PC-9 (cell line): Measurements from ENCODE around the gene OR4D9. TPM values are rescaled to one million over a fixed set of nuclear protein-coding genes. Genes with fewer than 3 reads are reported as not detected.

Experiments used
- BruUV-seq: library from RNA; stranded (reverse); fragments of 400-500 nt; replicated peaks from 2 replicates; lab custom pipeline; 2021; lab: Mats Ljungman, UMichigan
- CTCF ChIA-PET: fragments of 300-600 bp; sonication (Branson Sonifier 250); formaldehyde crosslinking; loops from one replicate; lab custom pipeline; 2022; ENCODE audit warnings: antibody characterized with exemption; lab: Charles Lee
- POLR2A ChIA-PET: fragments of 300-600 bp; sonication (Branson Sonifier 250); formaldehyde crosslinking; loops from one replicate; lab custom pipeline; 2022; ENCODE audit warnings: antibody characterized with exemption; ENCODE audit not compliant: unreplicated experiment; lab: Charles Lee
- DNase-seq, 2 experiments: peaks; one replicate each; pipeline versions ENCODE4 v3.0.0 to v3.0.0-alpha.2; 2015 to 2022; ENCODE audit warnings: mixed read lengths in 1 of 2
- H2AFZ ChIP-seq: fragments of 200-600 bp; sonication (generic); 2 replicates; pipeline ENCODE4 v1.8.1; 2017; ENCODE audit warnings: antibody characterized with exemption
- H3F3A ChIP-seq: fragments of 200-600 bp; sonication (generic); 2 replicates; pipeline ENCODE4 v1.8.1; 2017; ENCODE audit warnings: antibody characterized with exemption, mild to moderate bottlenecking, low read depth; ENCODE audit not compliant: insufficient read depth
- H3K27ac ChIP-seq: fragments of 200-600 bp; sonication (generic); 2 replicates; pipeline ENCODE4 v1.6.1; 2016; ENCODE audit warnings: mixed run types
- H3K27me3 ChIP-seq: fragments of 200-600 bp; sonication (generic); 2 replicates; pipeline ENCODE4 v1.6.1; 2016; ENCODE audit warnings: low read depth, mixed run types; ENCODE audit not compliant: insufficient read depth
- H3K36me3 ChIP-seq: fragments of 200-600 bp; sonication (generic); 2 replicates; pipeline ENCODE4 v1.6.1; 2016; ENCODE audit warnings: low read depth, mixed run types
- H3K4me1 ChIP-seq: fragments of 200-600 bp; sonication (generic); replicated peaks from 2 replicates; pipeline ENCODE4 v1.6.1; 2016; ENCODE audit warnings: mixed run types; ENCODE audit not compliant: insufficient read depth
- H3K4me2 ChIP-seq: fragments of 200-600 bp; sonication (generic); 2 replicates; pipeline ENCODE4 v1.6.1; 2017; ENCODE audit warnings: mixed run types
- H3K4me3 ChIP-seq: fragments of 200-600 bp; sonication (generic); 2 replicates; pipeline ENCODE4 v1.6.1; 2016; ENCODE audit warnings: mixed run types
- H3K79me2 ChIP-seq: fragments of 200-600 bp; sonication (generic); 2 replicates; pipeline ENCODE4 v1.6.1; 2017; ENCODE audit warnings: low read depth, mixed run types
- H3K9me2 ChIP-seq: fragments of 200-600 bp; sonication (generic); 2 replicates; pipeline ENCODE4 v1.8.1; 2017; ENCODE audit warnings: mild to moderate bottlenecking; ENCODE audit not compliant: insufficient read depth
- H3K9me3 ChIP-seq: fragments of 200-600 bp; sonication (generic); 2 replicates; pipeline ENCODE4 v1.8.1; 2016; ENCODE audit warnings: low read depth; ENCODE audit not compliant: insufficient read depth
- H4K20me1 ChIP-seq: fragments of 200-600 bp; sonication (generic); 2 replicates; pipeline ENCODE4 v1.8.1; 2017; ENCODE audit not compliant: insufficient read depth
- EZH2 ChIP-seq: fragments of 200-600 bp; sonication (generic); IDR thresholded peaks from 2 replicates; pipeline ENCODE4 v1.8.0; 2017; ENCODE audit warnings: antibody characterized with exemption, low read depth
- intact Hi-C: fragments of 100-400 bp; cut with micrococcal nuclease; formaldehyde crosslinking; loops from one replicate; pipeline ENCODE4 v1.10.0; 2022; ENCODE audit not compliant: unreplicated experiment
- total RNA-seq: library from RNA; stranded (reverse); gene quantifications from 2 replicates; pipeline ENCODE4 v1.2.3, GENCODE V29; 2021
- TF ChIP-seq, protein P1 (sequence below): fragments of 200-600 bp; sonication (generic); conservative IDR thresholded peaks from 2 replicates; pipeline ENCODE4 v1.6.1; 2017; ENCODE audit warnings: mixed run types, antibody characterized with exemption, mild to moderate bottlenecking, moderate library complexity

OR4D9 gene
- total RNA-seq, 1 experiment from 2014 or later: not detected

DNA sequence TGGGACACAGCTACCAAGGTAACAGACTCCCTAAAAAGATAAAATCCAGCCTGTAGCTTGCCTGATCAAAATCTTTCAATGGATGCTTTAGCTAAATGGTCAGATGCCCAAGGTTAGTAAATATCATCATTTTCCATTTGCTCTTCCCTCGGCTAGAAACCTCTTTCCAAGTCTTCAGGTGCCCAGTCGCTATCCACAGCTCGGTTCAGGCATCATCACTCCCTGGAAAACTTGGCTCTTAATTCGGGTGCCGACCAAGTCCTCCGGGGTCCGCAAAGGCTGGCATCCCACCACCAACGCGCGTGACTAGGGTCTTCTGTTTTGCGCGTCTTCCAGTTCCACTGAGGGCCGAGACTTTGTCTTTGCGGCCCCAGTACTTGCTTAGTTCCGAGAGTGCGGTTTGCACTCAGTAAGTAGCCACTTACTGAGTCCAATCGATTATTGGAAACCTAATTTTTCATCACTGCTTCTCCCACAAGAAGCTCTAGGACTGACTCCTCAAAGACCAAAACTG lies 44.3 kb downstream of the OR4D9 start:
- no peaks in the 10 kb centered on the region for H3K9me2 ChIP-seq
- peaks cover 4% of the 10 kb centered on the region; the same call in 1 of the 2 replicates for H4K20me1 ChIP-seq
- no peaks in the 10 kb centered on the region for H3K27me3 ChIP-seq
- DNase-seq: no peak
- H3K79me2 ChIP-seq: no peaks in the 10 kb centered on the region
- H3K4me1 ChIP-seq: peaks cover 19% of the 10 kb centered on the region
- peaks cover 59% of the 10 kb centered on the region for H3F3A ChIP-seq
- TF ChIP-seq, protein P1, sequence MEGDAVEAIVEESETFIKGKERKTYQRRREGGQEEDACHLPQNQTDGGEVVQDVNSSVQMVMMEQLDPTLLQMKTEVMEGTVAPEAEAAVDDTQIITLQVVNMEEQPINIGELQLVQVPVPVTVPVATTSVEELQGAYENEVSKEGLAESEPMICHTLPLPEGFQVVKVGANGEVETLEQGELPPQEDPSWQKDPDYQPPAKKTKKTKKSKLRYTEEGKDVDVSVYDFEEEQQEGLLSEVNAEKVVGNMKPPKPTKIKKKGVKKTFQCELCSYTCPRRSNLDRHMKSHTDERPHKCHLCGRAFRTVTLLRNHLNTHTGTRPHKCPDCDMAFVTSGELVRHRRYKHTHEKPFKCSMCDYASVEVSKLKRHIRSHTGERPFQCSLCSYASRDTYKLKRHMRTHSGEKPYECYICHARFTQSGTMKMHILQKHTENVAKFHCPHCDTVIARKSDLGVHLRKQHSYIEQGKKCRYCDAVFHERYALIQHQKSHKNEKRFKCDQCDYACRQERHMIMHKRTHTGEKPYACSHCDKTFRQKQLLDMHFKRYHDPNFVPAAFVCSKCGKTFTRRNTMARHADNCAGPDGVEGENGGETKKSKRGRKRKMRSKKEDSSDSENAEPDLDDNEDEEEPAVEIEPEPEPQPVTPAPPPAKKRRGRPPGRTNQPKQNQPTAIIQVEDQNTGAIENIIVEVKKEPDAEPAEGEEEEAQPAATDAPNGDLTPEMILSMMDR: no peak
- TF ChIP-seq EZH2: no peak
- intact Hi-C loops: loop anchor here (10.0 kb wide), 1 partner anchor 1781 kb away; no protein-coding TSS in a partner anchor
- no peaks in the 10 kb centered on the region for H3K9me3 ChIP-seq
- H3K27ac ChIP-seq: peak overlapping the region; percentile 82
- no TSS peak for BruUV-seq
- no peaks in the 10 kb centered on the region for H3K36me3 ChIP-seq
- H2AFZ ChIP-seq: peak overlapping the region; percentile 90
- POLR2A ChIA-PET: interaction anchor here (0.6 to 0.7 kb wide), 3 partner anchors 12 to 384 kb away, joined by 3 to 20 read pairs (median 3); no protein-coding TSS in a partner anchor
- H3K4me3 ChIP-seq: peak overlapping the region; percentile 62
- H3K4me2 ChIP-seq: peak overlapping the region; percentile 82
- CTCF ChIA-PET: no interaction called here

- TF ChIP-seq, protein P1: no peak
- peak overlapping the region; percentile 90 for H2AFZ ChIP-seq
- ChIA-PET POLR2A (no interaction called here), CTCF (no interaction called here)
- H3K4me3 ChIP-seq: peak overlapping the region; percentile 62
- intact Hi-C loops: loop anchor here (10.0 kb wide), 1 partner anchor 1782 kb away; no protein-coding TSS in a partner anchor
- no peaks in the 10 kb centered on the region for H3K79me2 ChIP-seq
- H3K9me2 ChIP-seq: no peaks in the 10 kb centered on the region
- peak; percentile 64 to 70 for DNase-seq
- H4K20me1 ChIP-seq: peaks cover 4% of the 10 kb centered on the region; the same call in 1 of the 2 replicates
- no peaks in the 10 kb centered on the region for H3K27me3 ChIP-seq
- peak overlapping the region; percentile 82 for H3K27ac ChIP-seq
- H3K4me2 ChIP-seq: peak overlapping the region; percentile 82
- H3K9me3 ChIP-seq: no peaks in the 10 kb centered on the region
- BruUV-seq: no TSS peak
- peaks cover 19% of the 10 kb centered on the region for H3K4me1 ChIP-seq
- H3F3A ChIP-seq: peaks cover 57% of the 10 kb centered on the region
- H3K36me3 ChIP-seq: no peaks in the 10 kb centered on the region
These were observed 45.0 kb downstream of the OR4D9 start for GRCh38 chr11:59556115-59556916.

DNA sequence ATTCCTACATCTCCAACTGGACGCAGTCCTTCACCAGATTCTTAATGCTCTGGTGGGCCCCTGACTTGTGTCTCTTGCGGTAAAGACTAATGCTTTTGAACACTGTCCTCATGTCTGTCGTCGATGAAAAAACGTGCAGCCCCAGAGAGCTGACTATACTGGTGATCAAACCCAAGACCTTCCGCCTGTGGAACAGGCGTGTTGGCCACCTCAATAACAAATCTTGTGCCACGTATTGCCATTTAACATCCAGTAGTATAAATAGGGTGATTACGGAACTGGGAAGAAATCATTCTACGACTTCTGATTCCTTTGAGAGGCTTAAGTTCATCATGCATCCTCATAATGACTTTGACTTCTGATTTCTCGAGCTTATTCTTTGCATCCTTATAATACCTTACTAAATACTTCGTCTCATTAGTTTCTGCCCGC lies 45.6 kb downstream of the OR4D9 start:
- intact Hi-C loops: loop anchor here (10.0 kb wide), 1 partner anchor 1782 kb away; no protein-coding TSS in a partner anchor
- peak overlapping the region; percentile 82 for H3K27ac ChIP-seq
- peaks cover 58% of the 10 kb centered on the region for H3F3A ChIP-seq
- H3K27me3 ChIP-seq: no peaks in the 10 kb centered on the region
- H3K9me3 ChIP-seq: no peaks in the 10 kb centered on the region
- H3K79me2 ChIP-seq: no peaks in the 10 kb centered on the region
- peak; percentile 34 to 61 for DNase-seq
- ChIA-PET POLR2A (interaction anchor here (0.6 kb wide), 1 partner anchor 8 kb away, joined by 5 read pairs; no protein-coding TSS in a partner anchor), CTCF (interaction anchor here (0.8 kb wide), 1 partner anchor 20 kb away, joined by 3 read pairs; no protein-coding TSS in a partner anchor)
- peaks cover 4% of the 10 kb centered on the region; the same call in 1 of the 2 replicates for H4K20me1 ChIP-seq
- no TSS peak for BruUV-seq
- peak overlapping the region; percentile 82 for H3K4me2 ChIP-seq
- H3K4me1 ChIP-seq: peaks cover 25% of the 10 kb centered on the region
- TF ChIP-seq, protein P1: no peak
- TF ChIP-seq EZH2: no peak
- peak overlapping the region; percentile 90 for H2AFZ ChIP-seq
- H3K4me3 ChIP-seq: peak overlapping the region; percentile 62
- no peaks in the 10 kb centered on the region for H3K9me2 ChIP-seq
- H3K36me3 ChIP-seq: no peaks in the 10 kb centered on the region
